PC-9 (cell line): ENCODE results near the gene SPATA25.

ENCODE experiments used
- EZH2 ChIP-seq: fragments of 200-600 bp; sonication (generic); IDR thresholded peaks from 2 replicates; pipeline ENCODE4 v1.8.0; 2017; ENCODE audit warnings: antibody characterized with exemption, low read depth
- TF ChIP-seq, protein P1 (sequence below): fragments of 200-600 bp; sonication (generic); conservative IDR thresholded peaks from 2 replicates; pipeline ENCODE4 v1.6.1; 2017; ENCODE audit warnings: mixed run types, antibody characterized with exemption, mild to moderate bottlenecking, moderate library complexity

DNA sequence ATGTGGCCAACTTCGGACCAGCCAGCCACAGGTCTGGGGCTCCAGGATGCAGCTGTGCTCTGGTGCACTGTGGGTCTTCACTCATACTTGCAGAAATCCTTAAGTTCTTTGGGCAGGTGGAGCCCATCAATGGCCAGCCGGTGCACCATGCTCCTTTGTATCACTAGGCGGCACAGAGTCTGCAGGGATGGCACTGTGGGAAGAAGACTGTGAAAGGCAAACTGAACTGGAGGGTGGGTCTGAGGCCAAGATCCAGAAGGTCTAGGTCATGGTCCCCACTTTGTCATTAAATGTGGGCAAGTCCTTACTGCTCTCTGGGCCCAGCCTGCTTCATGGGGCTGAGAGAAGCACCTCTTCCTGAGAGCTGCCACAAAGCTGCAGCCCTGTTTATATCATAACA is 1.3 kb upstream of the SPATA25 start:
- TF ChIP-seq, protein P1, sequence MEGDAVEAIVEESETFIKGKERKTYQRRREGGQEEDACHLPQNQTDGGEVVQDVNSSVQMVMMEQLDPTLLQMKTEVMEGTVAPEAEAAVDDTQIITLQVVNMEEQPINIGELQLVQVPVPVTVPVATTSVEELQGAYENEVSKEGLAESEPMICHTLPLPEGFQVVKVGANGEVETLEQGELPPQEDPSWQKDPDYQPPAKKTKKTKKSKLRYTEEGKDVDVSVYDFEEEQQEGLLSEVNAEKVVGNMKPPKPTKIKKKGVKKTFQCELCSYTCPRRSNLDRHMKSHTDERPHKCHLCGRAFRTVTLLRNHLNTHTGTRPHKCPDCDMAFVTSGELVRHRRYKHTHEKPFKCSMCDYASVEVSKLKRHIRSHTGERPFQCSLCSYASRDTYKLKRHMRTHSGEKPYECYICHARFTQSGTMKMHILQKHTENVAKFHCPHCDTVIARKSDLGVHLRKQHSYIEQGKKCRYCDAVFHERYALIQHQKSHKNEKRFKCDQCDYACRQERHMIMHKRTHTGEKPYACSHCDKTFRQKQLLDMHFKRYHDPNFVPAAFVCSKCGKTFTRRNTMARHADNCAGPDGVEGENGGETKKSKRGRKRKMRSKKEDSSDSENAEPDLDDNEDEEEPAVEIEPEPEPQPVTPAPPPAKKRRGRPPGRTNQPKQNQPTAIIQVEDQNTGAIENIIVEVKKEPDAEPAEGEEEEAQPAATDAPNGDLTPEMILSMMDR = no peak
- no peak for TF ChIP-seq EZH2
